GM19452 (cell line): ENCODE data around the gene ACTG1.

Source experiments
- ATAC-seq: cut with Tn5 transposase; IDR thresholded peaks from one replicate; pipeline ENCODE4 v1.9.1; 2021; ENCODE audit not compliant: unreplicated experiment

The ACTG1 gene

GRCh38 chr17:81545160-81545949 is 32.8 kb upstream of the ACTG1 start:
- no peak for ATAC-seq

DNA sequence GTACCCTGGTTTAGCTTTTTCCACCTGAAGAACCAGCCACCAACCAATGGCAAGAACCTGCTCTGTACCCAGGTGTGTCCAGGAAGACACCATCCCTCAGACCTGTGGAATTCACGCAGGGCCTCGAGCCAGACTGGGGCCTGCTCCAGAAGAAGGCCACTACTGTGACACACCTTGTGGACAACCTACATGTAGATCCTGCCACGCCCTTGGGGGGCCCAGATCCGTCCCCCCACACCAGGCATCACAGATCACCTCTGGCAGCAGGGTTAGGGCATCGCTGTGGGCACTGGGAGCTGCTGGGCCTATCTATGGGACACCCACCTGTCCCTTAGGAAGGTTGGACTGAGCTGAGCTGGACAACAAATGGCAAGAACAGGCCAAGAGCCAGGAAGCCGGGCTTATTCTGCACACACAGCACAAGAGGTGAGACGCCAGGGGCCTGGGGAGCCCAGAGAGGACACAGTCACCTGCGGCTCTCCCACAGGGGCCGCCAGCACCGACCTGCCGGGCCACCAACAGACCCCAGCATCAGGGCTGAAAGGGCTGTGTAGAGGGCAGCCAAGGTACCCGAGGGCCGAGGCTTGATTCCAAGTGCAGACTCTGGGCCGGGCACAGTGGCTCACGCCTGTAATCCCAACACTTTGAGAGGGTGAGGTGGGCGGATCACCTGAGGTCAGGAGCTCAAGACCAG is 31.8 kb upstream of the ACTG1 start:
- no peak for ATAC-seq

- ATAC-seq = no peak
Measured at GRCh38 chr17:81543756-81544155, 31.2 kb upstream of the ACTG1 start.

DNA sequence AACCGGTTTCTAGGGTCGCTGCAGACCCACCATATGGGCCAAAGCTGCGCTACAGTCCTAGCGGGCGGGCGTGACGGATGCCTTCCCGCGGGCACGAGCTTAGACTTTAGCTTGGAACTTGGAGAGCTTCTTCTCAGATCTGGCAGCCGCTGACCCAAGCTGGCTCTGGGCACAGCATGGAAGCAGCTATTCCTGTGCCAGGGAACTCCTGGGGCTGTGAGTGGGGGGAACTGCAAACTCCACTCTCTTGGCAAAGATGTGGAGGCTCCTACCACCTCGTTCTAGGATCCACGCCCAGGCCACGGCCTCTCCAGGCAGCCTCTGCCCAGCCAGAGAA is 30.7 kb upstream of the ACTG1 start:
- ATAC-seq = no peak

DNA sequence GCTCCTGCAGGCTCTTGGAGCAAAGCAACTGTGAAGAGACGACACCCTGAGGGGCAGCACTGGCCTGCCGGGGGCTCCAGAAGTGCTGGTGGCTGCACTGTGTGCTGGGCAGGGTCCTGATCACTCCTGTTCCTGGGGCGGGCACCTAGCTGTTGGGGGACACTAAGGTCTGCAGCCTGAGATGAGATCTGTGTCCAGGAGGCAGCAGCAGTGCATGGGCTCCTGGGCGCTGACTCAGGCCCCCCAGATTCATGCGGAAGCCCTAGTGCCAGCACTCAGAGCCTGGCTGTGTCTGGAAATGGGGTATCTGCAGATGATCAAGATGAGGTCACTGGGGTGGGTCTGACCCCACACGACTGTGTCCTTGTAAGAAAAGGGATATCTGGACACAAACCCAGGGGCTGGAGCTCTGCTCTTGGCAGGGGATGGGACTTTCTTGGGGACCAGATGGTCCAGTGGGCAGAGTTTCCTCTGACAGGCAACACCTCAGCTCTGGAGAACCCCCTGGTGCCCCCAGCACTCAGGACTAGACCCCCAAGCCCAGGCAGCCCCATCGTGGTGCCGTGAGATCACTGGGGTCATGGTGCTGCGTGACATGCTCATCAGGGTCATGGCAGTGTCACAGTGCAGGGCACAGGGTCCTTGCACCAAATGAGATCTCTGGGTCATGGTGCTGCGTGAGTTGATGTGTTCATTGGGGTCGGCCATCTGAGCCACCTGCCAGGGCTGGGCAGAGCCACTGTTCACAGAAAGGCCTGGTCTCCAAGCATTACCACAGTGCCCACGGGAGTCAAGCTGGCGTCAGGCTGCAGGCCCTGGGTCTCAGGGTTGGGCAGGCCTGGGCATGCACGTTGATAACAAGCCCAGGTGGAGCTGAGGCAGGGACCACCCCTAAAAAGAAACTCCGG is 30.1 kb upstream of the ACTG1 start:
- ATAC-seq = no peak

DNA sequence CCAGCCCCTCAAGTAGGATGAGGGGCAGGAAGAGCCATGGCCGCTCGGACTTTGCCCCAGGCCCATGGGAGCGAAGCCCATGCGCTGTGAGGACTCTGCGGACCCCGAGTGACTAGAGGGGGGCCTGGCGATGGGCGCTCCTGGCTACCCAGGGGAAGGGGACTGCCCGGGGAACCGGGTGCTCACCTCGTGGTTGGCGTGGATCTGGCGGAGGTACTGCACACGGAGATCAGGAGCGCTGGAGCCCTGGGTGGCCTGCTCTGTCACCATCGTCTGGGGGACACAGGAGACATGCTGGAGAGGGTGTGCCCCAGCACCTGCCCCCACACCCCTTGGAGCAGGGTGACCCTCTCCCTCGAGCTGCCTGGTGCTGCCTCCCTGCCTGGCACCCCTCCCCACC is 28.5 kb upstream of the ACTG1 start:
- ATAC-seq = no peak

- no peak for ATAC-seq
Measured at GRCh38 chr17:81540676-81541027, 28.1 kb upstream of the ACTG1 start.

DNA sequence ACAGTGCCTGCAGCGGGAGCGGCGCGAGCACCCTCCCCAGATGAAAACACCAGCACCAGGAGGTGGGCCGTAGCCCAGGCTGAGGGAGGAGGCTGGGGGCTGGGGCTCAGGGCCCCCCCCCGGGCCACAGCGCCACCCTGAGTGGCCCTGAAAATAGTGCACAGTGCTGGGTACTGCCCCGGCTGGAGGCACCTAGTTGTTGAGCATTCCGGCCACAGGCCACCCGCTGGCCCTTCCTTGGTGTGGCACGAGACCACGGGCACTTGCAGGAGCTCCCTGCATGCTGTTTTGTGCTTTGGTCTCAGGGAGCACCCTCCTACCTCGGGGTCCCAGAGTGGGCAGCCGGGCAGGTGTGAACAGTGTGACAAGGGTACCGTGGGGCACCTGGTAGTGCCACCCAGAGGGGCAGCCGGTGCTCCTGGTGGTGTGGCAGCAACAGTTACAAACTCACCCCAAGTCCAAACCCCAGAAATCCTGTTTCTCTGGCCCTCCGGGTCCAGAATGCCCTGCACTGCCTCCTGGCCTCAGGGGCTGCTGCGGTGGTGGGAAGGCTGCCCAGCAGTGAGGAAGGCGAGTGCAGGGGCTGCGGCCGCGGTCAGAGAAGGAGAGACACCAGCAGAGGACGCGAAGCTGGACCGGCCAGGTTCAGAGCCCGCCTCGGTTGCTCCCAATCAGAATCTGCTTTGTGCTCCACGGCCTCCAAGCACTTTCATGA is 27.5 kb upstream of the ACTG1 start:
- ATAC-seq = no peak

GRCh38 chr17:81539571-81539900 is 26.9 kb upstream of the ACTG1 start:
- ATAC-seq = no peak

DNA sequence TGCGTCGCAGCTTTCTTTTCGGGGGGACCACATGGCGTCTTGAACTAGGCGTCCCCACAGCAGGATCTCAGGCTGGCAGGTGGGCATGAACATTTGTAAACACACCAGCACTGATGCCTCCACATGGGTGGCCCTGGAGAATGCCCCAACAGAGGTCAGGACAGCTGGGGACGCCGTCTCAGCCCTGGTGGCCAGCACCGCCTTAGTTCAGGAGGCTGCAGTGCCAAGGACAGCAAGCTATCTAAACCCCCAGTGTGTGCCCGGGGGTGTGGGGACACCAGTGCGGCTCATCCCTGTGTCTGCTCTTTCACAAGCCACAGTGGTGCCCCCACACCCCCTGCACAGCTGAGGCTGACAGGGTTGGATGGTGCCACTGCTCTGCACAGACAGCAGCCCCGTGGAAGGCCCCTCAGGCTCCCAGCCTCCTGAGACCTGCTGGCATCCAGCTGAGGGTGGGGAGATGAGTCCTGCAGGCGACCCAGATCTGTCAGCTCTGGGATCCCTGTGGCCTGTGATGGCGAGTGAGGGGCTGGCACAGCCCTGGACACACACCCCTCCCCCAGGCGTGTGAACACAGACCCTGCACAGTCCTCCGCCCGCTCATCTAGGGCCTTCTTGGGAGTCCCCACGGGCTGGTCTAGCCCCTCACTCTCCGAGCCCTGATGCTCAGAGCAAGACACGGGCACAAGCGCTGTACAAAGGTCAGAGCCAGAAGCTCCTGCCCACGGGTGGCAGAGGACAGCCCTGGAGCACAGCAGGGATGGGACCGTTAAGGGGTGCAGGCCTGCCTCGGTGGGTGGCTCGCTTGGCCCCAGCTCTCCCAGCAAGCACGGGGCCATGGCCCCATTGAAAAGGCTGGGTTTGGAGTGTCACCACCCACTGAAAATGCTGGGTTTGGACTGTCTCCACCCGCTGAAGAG is 26.3 kb upstream of the ACTG1 start:
- no peak for ATAC-seq

DNA sequence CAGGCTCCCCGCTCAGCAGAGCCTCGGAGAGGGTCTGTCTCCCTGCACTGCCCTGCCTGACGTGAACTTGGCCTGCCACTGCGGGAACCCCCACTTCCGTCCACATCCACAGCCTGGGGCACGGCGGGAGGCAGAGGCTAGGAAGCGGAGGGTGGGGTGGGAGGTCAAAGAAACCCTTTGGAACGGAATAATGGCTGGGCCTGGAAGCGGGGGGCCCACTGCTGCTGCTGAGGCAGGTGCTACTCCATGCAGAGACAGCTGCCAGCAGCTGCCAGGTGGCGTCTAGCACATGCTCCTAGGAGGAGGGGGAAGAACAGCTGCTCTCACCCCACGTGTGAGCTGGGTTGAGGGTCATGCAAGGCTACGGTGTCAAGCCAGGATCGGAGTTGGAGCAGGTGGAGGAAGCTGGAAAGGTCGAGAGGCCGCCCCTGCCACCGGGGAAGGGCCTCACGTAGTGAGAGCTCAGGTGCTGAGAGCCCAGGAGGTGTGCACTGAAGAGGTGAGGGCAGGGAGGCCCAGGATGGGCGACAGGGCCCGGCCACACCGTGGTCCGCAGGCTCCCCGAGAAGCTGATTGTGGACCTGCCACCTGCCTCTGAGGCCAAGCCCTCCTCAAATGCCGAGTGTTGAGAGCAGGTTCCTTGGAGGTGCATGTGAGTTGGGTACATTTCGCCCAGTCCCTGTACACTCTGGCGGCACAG is 25.4 kb upstream of the ACTG1 start:
- no peak for ATAC-seq

GRCh38 chr17:81537343-81537855 is 24.8 kb upstream of the ACTG1 start:
- ATAC-seq = no peak

DNA sequence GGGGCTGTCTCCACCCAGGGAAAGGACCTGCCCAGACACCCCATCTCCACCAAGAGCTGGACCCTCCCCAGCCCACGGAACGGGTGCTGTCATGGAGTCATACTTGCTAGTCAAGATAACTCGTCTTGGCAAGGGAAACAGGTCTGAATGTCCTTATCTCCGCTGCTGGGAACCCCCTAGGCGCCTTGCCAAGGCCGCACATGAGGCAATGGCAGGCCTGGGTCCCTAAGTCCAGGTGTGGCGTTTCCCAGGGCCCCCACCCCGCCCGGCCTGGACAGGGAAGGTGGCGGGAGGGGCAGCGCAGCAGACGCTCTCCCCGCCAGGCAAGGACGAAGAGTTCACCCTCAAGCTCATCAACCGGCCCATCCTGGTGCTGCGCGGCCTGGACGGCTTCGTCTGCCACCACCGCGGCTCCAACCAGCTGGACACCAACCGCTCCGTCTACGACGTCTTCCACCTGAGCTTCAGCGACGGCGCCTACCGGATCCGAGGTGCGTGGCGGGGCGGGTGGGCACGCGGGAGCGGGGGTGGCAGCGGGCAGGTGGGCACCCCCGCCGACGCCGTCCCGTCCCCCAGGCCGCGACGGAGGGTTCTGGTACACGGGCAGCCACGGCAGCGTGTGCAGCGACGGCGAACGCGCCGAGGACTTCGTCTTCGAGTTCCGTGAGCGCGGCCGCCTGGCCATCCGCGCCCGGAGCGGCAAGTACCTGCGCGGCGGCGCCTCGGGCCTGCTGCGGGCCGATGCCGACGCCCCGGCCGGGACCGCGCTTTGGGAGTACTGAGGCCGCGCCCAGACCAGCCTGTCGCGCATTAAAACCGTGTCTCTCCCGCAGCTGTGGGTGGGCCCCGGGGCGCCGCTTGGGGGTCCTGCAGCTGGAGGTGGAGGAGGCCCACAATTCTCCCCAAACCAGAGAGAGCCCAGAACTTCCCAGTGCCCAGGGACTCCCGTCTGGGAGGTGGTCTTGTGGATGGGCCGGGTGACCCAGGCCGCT is 24.0 kb upstream of the ACTG1 start:
- no peak for ATAC-seq

DNA sequence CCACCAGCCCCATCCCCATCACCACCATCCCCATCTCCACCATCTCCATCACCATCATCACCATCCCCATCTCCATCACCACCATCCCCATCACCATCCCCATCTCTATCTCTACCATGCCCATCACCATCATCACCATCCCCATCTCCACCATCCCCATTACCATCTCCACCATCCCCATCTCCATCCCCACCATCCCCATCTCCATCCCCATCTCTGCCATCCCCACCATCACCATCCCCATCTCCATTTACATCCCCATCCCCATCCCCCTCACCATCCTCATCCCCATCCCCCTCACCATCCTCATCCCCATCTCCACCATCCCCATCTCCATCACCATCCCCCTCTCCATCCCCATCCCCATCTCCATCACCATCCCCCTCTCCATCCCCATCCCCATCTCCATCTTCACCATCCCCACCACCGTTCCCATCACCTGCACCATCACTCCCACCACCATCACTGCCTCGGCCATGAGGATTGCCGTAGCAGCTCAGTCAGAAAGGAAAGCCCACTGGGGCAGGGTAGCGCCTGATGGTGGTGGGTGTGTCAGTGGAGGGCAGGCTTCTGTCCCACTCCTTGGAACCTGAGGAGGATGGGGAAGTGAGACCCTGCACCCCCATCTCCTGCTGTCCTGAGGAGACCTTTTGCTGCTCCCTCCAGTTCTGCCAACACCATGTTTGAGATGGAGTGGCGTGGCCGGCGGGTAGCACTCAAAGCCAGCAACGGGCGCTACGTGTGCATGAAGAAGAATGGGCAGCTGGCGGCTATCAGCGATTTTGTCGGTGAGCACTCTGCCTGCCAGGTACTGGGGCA is 23.1 kb upstream of the ACTG1 start:
- ATAC-seq = no peak

GRCh38 chr17:81535007-81535328 is 22.4 kb upstream of the ACTG1 start:
- no peak for ATAC-seq

DNA sequence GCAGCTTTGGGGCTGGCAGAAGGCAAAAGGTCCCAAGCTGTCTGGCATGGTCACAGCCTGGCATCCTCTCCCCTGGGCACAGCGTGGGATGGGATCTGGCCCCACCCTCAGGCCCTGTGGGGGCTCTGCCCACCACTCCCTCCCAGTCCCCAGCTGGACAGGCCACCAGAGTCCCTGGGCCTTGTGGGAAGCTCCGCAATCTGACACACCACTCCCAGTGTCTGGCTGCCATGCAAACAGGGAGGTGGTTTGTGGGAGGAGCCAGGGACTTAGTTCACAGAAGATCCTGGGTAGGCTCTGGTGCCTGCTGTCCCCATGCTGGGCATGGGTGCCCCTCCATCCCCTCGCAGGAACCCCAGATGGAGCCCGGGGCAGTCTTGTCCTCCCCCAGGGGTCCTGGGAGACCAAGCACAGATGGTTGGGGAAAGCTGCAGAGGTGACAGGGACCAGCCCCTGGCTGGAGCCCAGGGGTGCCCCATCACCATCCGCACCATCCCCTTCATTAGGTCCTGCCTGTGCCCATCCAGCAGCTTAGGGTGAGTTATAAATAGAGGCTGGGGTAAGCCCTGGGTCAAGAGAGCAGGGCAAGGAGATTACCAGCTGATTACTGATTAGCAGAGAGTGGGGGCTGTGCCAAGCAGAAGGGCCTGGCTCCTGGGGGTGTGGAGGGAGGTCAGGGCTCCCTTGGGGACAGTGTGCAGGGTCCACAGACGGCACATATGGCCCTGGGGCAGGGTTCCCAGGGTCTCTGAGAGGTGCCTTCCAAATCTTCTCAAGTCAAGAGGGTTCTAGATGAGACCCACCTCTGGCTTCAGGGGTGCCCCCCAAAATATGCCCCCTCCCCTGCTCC is 21.8 kb upstream of the ACTG1 start:
- ATAC-seq = no peak
